Activated CD4-positive, alpha-beta T cell treated with anti-CD3 and anti-CD28 coated beads, Interleukin-2, amount 50 U/mL, for 1 hour (primary cell): ENCODE results near the gene TSR1.

Experiments used
- DNase-seq: peaks from one replicate; pipeline ENCODE4 v3.0.0-alpha.2; 2020

TSR1 gene

GRCh38 chr17:2368359-2368758 is 32.1 kb upstream of the TSR1 start:
- DNase-seq = no peak

- DNase-seq = no peak
These were observed 30.7 kb upstream of the TSR1 start for GRCh38 chr17:2366747-2367494.

GRCh38 chr17:2365132-2365531 is 28.9 kb upstream of the TSR1 start:
- no peak for DNase-seq

- DNase-seq = no peak
These were observed 28.5 kb upstream of the TSR1 start for GRCh38 chr17:2364763-2365116.

GRCh38 chr17:2363851-2364762 is 27.9 kb upstream of the TSR1 start:
- DNase-seq = no peak

- no peak for DNase-seq
These were observed 27.1 kb upstream of the TSR1 start for GRCh38 chr17:2363318-2363717.

GRCh38 chr17:2362881-2363280 is 26.6 kb upstream of the TSR1 start:
- DNase-seq = no peak

- no peak for DNase-seq
These were observed 26.2 kb upstream of the TSR1 start for GRCh38 chr17:2362416-2362815.

GRCh38 chr17:2362016-2362415 is 25.8 kb upstream of the TSR1 start:
- DNase-seq = no peak

GRCh38 chr17:2361010-2361760 is 24.9 kb upstream of the TSR1 start:
- DNase-seq = no peak

- DNase-seq = no peak
These were observed 21.7 kb upstream of the TSR1 start for GRCh38 chr17:2357931-2358434.

- DNase-seq = no peak
These were observed 21.0 kb upstream of the TSR1 start for GRCh38 chr17:2357237-2357636.

- DNase-seq = no peak
These were observed 18.1 kb upstream of the TSR1 start for GRCh38 chr17:2354311-2354710.

- no peak for DNase-seq
These were observed 15.0 kb upstream of the TSR1 start for GRCh38 chr17:2351269-2351668.

- no peak for DNase-seq
These were observed 11.8 kb upstream of the TSR1 start for GRCh38 chr17:2347805-2348685.

GRCh38 chr17:2346475-2346874 is 10.2 kb upstream of the TSR1 start:
- no peak for DNase-seq

- no peak for DNase-seq
These were observed 8.3 kb upstream of the TSR1 start for GRCh38 chr17:2344528-2344927.

- DNase-seq = peak; percentile 29
These were observed 7.2 kb upstream of the TSR1 start for GRCh38 chr17:2343421-2343820.

GRCh38 chr17:2338315-2338657 is 2.0 kb upstream of the TSR1 start:
- DNase-seq = no peak

GRCh38 chr17:2337544-2338314 is 1.5 kb upstream of the TSR1 start:
- DNase-seq = peak; percentile 44

GRCh38 chr17:2336852-2337543 is 741 bp upstream of the TSR1 start, which contains the start of gene SGSM2:
Gene SGSM2, plus strand, starts transcription at chr17:2337501. Its CDS starts 188 bp downstream, at chr17:2337689.
- peak; percentile 75 for DNase-seq
